ENCODE measurements around the gene CD47.

DNA sequence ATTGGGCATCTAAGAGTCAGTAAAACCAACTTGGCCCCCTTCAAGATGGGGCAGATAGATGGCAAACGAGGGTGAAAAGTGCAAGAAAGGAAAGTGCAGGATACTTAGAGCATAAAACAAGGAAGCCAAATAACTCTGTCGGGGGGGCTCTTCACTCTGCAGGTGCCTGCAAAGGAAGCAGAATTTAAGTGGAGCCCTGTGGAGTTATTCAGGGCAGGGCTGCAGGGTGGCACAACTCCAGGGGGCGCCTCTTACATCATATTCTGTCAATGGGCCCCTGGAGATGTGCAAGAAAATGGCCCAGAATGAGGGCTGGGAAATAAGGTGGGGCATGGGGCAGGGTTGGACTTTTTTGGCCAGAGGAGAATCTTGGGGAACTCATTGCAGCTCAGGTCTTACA is 69.7 kb downstream of the CD47 start:
- TF ChIP-seq, protein P1, sequence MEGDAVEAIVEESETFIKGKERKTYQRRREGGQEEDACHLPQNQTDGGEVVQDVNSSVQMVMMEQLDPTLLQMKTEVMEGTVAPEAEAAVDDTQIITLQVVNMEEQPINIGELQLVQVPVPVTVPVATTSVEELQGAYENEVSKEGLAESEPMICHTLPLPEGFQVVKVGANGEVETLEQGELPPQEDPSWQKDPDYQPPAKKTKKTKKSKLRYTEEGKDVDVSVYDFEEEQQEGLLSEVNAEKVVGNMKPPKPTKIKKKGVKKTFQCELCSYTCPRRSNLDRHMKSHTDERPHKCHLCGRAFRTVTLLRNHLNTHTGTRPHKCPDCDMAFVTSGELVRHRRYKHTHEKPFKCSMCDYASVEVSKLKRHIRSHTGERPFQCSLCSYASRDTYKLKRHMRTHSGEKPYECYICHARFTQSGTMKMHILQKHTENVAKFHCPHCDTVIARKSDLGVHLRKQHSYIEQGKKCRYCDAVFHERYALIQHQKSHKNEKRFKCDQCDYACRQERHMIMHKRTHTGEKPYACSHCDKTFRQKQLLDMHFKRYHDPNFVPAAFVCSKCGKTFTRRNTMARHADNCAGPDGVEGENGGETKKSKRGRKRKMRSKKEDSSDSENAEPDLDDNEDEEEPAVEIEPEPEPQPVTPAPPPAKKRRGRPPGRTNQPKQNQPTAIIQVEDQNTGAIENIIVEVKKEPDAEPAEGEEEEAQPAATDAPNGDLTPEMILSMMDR (IDR thresholded peaks at IDR 0.05) = no peak
- TF ChIP-seq POLR2A (IDR thresholded peaks at IDR 0.05) = no peak
